NCI-H345 treated with DMSO at 0.1 percent for 48 hours (cell line): ENCODE measurements around the gene THRB.
"Not testable (repeated sequence)": the region's sequence is repeated elsewhere in the genome, so short reads cannot be mapped to it uniquely, and the experiment has no call there.

Source experiments
- DNase-seq: peaks from one replicate; lab custom pipeline; 2025; ENCODE audit not compliant: unreplicated experiment; lab: John Stamatoyannopoulos, UW

Gene THRB

DNA sequence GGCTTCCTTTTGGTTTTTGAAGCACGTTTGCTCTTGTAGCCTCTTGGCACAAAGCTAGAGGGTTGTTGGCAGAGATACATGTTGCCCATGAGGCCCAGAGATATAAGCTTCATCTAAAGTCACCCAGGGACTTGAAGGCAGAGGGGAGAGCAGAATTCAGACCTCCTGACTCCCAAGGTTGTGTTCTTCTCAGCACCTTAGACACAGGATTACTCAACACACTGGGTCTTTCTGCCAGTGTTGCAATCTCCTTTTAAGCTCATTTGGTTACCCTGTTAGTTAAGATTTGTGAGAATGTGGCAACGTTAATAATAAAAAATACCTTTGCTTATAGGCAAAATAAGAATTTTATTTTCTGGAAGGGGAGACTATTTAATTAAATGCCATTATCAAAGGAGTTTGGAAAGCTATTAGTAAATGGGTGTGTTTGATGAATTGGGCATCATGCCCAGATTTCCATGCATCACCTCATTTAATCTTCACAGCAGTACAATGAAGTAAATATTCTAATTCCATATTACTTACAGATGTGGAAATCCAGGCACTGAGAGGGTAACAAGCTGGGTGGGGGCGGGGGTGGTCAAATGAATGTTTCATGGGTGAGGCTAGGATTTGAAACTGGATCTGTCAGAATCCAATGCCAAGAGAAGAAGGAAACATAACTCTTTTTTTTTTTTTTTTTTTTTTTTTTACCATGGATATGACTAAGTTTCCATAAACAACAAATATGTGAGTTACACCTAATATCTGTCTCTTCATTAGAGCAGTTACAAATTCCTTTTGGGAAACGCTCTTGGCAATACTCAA is 366.2 kb downstream of the THRB start:
- no peak for DNase-seq

DNA sequence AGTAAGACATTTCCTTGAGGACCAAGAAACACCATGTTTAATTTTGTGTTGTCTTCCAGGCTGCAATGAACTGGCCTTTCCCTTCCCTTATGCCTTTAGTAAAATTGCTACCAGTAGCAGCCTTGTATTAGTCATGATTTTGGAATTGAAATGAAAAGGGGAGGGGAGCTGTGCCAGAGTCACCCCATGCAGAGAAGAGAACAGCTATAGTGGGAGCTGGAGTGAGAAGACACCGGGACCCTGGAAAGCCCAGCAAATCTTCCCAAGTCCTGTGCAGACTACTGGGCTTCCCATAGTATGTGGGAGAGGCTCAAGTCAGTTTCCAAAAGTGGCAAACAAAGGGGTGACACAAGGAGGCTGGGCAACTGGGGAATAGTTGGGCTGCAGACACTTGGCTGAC is 371.1 kb downstream of the THRB start:
- no peak for DNase-seq

DNA sequence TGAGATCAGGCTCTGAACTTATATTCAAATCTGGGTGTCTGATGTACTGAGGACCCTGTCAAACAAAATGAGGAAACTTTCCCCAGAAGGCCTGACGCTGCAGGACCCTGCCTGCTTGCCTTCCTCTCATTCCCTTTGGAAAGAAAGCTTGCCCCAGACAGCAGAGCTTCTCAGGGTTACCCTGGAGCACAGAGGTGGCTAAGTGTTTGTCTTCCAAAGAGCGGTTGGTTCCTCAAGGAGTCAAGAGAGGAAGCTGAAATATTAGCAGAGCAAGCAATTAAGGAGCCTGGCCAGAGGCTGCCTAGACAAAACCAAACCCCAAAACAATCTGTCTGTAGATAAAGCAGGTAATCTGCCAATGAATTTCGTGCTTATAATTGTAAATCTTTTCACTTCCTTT is 374.2 kb downstream of the THRB start:
- no peak for DNase-seq

DNA sequence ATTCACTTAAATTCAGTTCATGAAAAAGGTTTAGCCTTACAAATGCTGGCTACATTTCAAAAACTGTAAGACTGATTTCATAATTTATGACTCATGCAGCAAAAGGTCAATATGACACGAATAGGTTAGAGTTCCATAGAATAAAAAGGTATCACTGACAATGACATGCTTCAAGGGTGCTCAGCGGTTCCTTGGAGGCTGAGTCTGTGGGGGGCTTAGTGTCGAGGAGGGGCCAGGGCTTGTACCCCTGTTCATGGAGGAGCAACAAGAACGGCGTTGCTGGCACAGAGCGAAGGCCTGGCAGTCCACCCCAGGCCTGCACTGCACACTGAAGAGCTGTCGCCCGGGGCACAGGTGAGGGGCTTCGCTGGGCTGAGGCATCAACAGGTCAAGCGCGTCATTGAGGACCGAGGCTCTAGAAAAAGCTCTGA is 375.3 kb downstream of the THRB start:
- no peak for DNase-seq

DNA sequence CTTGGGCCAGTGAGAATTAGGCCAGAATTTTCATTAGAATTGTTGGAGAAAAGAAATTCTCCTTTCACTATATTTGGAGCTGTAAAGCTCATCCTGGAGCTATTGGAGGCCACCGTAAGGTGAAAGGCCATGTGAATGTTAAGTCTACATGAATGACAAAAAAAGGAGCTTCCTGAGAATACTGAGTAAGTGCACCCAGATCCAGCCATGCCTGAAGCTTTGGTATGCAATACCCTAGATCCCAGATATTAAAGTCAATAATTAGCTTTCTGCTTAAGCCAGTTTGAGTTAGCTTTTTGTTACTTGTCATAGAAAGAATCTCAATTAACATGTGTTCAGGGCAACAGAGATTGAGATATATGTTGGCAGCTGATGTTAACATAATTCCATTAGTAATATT is 377.1 kb downstream of the THRB start:
- no peak for DNase-seq

DNA sequence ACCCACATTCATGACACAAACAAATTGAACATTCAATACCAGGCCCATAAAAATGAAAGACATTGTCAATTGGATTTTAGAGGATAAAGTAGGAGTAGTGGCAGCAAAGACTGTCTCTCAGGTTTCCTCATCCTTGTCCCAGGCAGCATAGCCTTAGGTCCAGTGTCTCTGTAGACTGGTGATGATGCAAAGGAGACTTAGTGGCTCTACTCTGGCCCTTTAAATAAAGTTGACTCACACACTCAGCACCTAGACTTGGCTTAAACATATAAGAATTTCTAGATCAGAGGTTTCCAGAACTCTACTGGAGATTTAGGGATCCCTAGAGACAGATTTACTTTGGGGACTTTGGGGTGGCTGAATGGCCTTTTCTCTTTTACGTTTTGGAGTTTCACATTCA is 382.9 kb downstream of the THRB start:
- DNase-seq, result no peak

DNA sequence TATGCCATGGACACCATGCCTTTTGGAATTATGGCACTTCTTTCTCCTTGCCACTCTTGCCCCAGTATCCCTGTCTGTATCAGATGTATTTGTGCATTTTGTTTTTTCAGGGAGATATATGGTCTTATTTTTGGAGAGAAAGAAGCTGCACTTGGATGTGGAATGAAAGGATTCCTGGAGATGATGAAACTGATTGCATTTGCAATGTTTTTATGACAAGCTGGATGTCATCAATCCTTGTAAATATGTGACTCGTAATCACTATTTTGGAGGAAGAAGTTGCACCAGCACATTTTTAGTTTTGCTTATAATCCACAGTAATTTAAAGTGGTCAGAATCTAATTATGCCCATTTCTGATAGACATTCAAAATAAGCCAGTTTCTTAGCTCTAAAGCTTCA is 384.6 kb downstream of the THRB start:
- DNase-seq, result no peak

DNA sequence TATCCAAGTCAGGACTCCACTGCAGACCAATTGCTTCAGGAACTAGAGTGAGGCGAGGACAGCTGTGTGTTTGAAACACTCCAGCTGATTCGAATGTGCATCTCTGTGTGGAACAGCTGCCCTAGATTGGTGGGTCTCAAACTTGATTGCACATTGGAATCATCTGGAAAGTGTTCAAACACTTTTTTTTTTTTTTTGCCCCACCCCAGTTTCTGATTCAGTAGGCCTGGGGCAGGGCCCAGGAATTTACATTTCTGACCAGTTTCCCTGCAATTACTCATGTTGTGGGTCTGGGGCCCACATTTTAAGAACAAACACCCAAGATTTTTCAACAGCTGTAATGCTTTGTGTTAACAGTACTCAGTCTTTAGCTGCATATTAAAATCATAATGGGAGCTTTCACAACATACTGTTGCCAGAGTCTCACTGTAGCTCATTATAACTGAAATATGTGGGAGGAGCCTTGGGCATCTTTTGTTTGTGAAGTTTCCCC is 392.9 kb downstream of the THRB start:
- no peak for DNase-seq

DNA sequence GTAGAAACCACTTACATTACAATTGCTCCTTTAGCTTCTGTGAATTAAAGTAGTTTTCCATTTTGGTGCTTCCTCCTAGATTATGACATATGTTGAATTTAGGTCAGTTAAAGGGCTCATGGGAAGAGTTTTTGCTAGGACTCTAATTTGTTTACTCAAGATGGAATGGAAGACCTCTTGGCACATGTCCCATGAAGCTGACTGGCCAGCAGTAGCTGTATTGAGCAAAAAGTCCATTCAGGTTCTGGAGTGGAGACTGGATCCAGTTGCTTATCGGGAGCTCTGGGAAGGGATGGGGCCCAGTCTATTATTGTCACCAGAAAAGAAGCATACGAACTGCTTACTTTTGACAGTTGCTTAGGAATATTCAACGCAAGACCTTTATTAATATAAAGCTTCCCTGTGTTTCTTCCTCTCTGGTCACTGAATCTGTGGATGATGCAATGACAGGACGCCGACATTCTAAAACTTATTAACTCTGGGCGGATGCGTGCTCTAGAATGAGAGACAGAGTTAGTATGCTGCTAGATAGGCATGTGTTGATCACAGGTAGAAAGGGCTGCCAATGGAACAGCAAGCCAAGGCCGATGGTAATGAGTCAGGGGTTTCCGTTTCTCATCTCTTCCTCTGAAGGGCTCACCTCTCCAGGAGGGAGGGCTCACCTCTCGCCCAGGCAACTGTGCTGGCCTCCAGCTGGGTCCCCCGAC is 393.8 kb downstream of the THRB start:
- DNase-seq, result no peak

DNA sequence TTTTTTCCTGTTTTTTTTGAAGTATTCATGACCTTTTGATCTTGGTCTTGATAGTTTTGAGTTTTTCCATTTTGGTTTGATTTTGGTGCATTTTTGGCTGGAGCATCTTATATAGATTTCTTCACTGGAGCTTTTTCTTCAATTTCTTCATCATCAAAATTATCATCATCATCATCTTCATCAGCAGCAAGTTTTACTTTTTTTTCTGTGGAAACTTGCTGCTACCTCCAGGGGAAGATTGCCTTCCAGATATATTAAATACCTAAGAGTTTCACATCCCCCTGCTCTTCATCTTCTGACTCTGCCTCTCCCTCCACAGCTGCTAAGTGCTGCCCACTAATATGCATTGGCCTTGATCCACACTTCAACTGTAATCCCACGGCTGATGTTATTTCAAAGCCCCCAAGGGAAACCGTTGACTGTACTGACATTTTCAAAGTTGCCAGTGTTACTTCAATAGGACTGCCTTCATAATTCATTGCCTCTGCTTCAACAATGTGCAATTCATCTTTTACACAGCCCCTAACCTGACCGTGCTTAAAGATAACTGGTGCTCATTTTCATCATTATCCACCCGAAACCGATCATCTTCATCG is 397.9 kb downstream of the THRB start:
- no peak for DNase-seq

DNA sequence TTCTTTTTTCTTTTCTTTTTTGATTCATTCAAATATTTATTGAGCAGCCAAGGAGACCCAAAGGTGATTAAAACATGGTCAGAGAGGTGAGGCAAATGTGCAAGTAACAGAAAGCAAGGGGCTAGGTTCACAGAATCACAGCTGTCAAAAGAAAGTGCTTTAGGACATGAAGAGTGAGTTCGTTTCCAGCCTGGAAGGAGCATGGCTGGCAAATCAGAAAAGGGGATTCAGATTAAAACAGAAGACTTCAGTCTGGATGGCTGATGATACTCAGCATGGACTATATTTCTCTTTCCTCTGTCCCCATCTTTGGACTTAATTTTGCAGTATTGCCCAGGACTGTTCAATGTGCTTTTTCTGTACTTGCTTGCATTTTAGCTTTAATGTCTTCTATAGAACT is 398.4 kb downstream of the THRB start:
- no peak for DNase-seq

DNA sequence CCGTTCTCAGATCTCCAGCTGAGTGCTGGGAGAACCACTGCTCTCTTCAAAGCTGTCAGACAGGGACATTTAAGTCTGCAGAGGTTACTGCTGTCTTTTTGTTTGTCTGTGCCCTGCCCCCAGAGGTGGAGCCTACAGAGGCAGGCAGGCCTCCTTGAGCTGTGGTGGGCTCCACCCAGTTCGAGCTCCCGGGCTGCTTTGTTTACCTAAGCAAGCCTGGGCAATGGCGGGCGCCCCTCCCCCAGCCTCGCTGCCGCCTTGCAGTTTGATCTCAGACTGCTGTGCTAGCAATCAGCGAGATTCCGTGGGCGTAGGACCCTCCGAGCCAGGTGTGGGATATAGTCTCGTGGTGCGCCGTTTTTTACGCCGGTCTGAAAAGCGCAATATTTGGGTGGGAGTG is 399.8 kb downstream of the THRB start:
- not testable (repeated sequence) for DNase-seq

DNA sequence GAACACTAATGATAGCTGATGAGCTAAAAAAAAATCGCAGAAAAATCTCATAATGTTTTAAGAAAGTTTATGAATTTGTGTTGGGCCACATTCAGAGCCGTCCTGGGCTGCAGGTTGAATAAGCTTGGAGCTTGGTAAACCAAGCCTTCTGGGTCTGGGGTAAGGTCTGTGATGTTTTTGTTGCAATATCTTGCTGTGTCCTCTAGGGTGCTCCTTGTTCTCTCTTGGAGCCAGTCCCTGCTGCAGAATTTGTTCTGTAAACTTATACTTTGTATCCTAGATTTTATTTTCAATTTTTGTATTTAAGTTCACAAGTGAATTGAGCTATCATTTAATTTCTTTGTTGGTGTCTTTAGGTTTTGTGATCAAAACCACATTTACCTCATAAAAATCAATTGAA is 405.9 kb downstream of the THRB start:
- DNase-seq, result no peak

DNA sequence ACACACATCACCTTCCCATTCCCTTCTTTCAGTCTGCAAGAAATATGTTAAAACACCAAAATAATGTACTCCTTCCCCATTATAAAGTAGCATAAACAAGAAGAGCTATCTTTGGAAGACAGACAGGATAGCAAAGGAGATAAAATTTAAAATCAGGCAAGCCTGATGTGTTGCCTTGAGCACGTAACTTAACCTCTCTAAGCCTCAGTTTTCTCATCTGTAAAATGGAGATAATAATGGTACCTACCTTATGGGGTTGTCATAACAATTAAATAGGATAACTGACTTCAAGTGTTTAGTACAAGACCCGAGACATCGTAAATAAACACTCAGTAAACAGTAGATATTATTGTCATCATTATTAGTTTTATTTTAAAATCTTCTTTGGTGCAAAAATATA is 407.2 kb downstream of the THRB start:
- DNase-seq, result no peak

DNA sequence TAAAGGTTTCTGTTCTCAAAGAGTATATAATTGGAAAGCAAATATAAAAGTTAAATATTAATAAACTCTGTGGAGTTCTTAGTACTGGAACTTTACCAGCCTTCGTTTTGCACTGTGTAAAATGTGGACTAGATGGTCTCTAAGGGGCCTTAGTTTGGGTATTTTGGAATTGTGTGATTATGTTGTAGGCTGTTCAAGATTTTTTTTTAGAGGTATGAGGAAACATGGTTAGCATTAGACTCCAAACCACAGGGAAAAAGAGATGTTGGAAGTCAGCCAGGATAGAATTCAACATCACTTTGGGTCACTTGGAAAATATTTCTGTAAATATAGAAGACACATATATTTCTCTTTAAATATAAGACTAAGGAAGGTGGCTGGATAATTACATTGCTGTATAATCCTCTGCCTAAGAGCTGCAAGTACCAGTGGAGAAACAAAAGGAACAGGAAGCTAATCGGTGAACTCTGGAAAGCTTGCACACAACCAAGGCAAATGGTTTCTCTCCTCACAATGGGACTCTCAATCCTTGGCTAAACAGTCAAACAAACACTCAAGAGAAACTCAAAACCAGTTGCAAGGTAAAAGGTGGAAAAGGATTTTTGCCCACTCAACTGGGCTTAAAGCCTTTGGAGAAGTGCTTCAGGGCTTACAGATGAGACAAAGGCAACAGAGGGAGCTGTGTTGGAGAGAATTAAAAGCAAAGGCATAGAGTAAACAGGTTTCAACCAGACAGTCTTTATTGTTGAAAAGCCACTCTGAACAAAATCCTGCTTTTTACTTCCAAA is 407.8 kb downstream of the THRB start:
- peak; percentile 94 for DNase-seq

DNA sequence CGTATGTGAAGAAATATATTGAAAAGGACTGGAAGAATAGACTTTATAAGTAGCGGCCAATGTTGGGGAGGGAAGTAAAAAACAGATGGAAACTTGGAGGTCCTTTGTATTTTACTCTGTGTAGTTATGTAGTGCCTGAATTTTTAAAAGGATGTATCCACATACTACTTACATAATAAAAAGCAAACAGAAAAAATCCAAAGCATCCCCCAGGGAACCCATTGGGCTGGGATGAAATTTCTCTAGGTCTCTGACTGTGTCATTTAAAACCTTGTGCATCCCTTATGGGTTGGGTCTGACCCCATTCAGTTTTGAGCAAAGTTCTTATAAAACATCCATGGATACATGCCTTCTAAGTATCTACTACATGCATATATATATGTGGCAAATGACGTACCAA is 408.4 kb downstream of the THRB start:
- DNase-seq, result no peak

DNA sequence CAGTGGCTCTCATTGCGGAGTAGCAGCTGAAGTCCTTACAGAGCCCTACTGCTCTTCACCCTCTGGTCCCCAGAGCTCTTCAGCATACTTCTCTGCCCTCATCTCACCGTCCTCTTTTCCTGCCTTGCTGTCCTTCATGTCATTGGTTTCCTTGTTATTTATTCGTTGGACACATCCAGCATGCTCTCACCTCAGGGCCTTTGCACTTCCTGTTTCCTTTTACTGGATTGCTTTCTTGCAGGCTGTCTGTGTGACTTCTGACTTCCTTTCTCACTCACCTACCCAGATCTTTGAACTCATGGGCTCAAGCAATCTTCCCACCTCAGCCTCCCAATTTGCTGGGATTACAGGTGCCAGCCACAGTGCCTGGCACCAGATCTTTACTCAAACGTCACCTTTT is 422.5 kb downstream of the THRB start:
- no peak for DNase-seq

DNA sequence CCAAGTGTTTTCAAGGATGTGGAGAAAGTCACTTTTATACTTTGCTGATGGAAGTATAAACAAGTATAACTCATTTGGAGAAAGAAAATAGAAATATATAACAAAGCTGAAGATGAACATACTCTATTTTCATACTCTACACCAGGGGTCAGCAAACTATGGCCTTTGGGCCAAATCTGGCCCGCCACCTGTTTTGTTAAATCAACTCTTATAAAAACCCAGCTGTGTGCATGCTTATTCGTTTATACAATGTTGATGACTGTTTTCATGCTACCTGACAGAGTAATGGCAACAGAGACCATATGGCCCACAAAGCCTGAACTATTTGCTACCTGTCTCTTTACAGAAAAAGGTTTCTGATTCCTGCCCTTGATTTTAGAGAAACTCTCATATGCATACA is 425.6 kb downstream of the THRB start:
- DNase-seq, result no peak

DNA sequence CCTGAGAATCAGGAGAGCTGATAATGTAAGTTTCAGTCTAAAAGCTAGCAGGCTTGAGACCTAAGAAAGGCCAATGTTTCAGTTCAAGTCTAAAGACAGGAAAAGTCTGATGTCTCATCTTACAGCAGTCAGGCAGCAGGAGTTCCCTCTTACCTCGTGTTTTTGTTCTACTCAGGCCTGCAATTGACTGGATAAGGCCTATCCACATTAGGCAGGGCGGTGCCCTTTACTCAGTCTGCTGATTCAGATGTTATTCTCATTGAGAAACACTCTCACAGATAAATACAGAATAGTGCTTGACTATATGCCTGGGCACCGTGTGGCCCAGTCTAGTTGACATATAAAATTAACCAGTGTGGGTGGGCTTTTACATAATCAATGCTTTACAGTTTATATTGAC is 427.2 kb downstream of the THRB start:
- no peak for DNase-seq
